Activated CD4-positive, alpha-beta memory T cell treated with anti-CD3 and anti-CD28 coated beads, Interleukin-2, amount 10 ng/mL, durations not matched to agents 7 days and 5 days (primary cell): ENCODE data around the gene PGP. TPM values are rescaled to one million over a fixed set of nuclear protein-coding genes. Genes with fewer than 3 reads are reported as not detected.

ENCODE experiments used
- CTCF ChIA-PET: fragments of 350-600 bp; sonication (Branson Sonifier 250); formaldehyde crosslinking; loops from one replicate; lab custom pipeline; 2021; ENCODE audit warnings: antibody characterized with exemption, inconsistent platforms; lab: Charles Lee
- POLR2A ChIA-PET: fragments of 350-600 bp; sonication (Branson Sonifier 250); formaldehyde crosslinking; loops from one replicate; lab custom pipeline; 2021; ENCODE audit warnings: antibody characterized with exemption; lab: Charles Lee
- DNase-seq: peaks from one replicate; pipeline ENCODE4 v3.0.0-alpha.2; 2020
- H3K27ac Mint-ChIP-seq: one replicate; pipeline ENCODE4 v1.8.0; 2021; ENCODE audit warnings: mild to moderate bottlenecking, mixed read lengths
- H3K27me3 Mint-ChIP-seq: one replicate; pipeline ENCODE4 v1.8.0; 2021; ENCODE audit warnings: mixed read lengths
- H3K36me3 Mint-ChIP-seq: one replicate; pipeline ENCODE4 v1.8.0; 2021; ENCODE audit warnings: low read depth, mixed read lengths
- H3K4me1 Mint-ChIP-seq: one replicate; pipeline ENCODE4 v1.8.0; 2021; ENCODE audit warnings: mixed read lengths
- H3K4me3 Mint-ChIP-seq: one replicate; pipeline ENCODE4 v1.8.0; 2021; ENCODE audit warnings: mild to moderate bottlenecking, mixed read lengths
- H3K9me3 Mint-ChIP-seq: one replicate; pipeline ENCODE4 v1.8.0; 2021; ENCODE audit warnings: mixed read lengths
- total RNA-seq, 2 experiments: library from RNA; stranded (reverse); gene quantifications; one replicate each; pipeline ENCODE4 v1.2.3, GENCODE V29; 2021

PGP gene
- total RNA-seq, 2 experiments from 2014 or later = 17.9 to 19.2 TPM

DNA sequence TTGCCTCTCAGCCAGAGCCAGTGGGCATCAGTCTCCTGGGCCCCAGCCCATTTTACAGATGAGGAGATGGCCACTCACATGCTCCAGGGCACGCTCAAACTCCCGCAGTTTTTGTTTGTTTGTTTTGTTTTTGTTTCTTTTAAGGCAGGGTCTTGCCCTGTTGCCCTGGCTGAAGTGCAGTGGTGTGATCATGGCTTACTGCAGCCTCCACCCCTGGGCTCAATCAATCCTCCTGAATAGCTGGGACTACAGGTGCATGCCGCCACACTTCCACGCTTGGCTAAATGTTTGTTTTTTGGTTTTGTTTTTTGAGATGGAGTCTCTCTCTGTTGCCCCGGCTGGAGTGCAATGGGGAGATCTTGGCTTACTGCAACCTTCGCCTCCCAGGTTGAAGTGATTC, 12.3 kb upstream of the PGP start:
- Mint-ChIP-seq H3K27ac (no peak overlapping the region), H3K4me3 (peak overlapping the region; percentile 10), H3K27me3 (no peaks in the 10 kb centered on the region), H3K4me1 (peaks cover 22% of the 10 kb centered on the region), H3K36me3 (peaks cover 10% of the 10 kb centered on the region), H3K9me3 (no peaks in the 10 kb centered on the region)
- CTCF ChIA-PET = no interaction called here
- POLR2A ChIA-PET = interaction anchor here (1.0 to 1.5 kb wide), 3 partner anchors 25 to 37 kb away, joined by 3 to 6 read pairs (median 3); partner anchors contain the start of gene ECI1
- DNase-seq = no peak

- ChIA-PET CTCF (no interaction called here), POLR2A (interaction anchor here (0.9 to 1.5 kb wide), 5 partner anchors 10 to 306 kb away, joined by 3 to 6 read pairs (median 3); partner anchors contain the start of genes DNASE1L2 and ECI1)
- peaks cover 22% of the 10 kb centered on the region for H3K4me1 Mint-ChIP-seq
- H3K27me3 Mint-ChIP-seq = no peaks in the 10 kb centered on the region
- DNase-seq = no peak
- H3K36me3 Mint-ChIP-seq = peaks cover 8% of the 10 kb centered on the region
- no peak overlapping the region for H3K27ac Mint-ChIP-seq
- no peaks in the 10 kb centered on the region for H3K9me3 Mint-ChIP-seq
- no peak overlapping the region for H3K4me3 Mint-ChIP-seq
These were observed 11.7 kb upstream of the PGP start for GRCh38 chr16:2226245-2226793.

- peak overlapping the region; percentile 65 for H3K27ac Mint-ChIP-seq
- peaks cover 22% of the 10 kb centered on the region for H3K4me1 Mint-ChIP-seq
- no peaks in the 10 kb centered on the region for H3K9me3 Mint-ChIP-seq
- peak; percentile 43 for DNase-seq
- peaks cover 3% of the 10 kb centered on the region for H3K36me3 Mint-ChIP-seq
- ChIA-PET POLR2A (interaction anchor here (0.6 to 2.2 kb wide), 3 partner anchors 10 to 309 kb away, joined by 3 to 13 read pairs (median 4); partner anchors contain the start of genes PGP and TRAF7), CTCF (no interaction called here)
- H3K27me3 Mint-ChIP-seq = no peaks in the 10 kb centered on the region
- H3K4me3 Mint-ChIP-seq = peak overlapping the region; percentile 84
These were observed 9.4 kb upstream of the PGP start for GRCh38 chr16:2223942-2224486.

- H3K27ac Mint-ChIP-seq = peak within 1 kb of the TSS; percentile 74
These were observed 8.7 kb upstream of the PGP start, which contains the start of gene E4F1 for GRCh38 chr16:2223221-2223941. E4F1 (plus strand) TSS chr16:2223591; CDS start chr16:2223614, 23 bp downstream.

DNA sequence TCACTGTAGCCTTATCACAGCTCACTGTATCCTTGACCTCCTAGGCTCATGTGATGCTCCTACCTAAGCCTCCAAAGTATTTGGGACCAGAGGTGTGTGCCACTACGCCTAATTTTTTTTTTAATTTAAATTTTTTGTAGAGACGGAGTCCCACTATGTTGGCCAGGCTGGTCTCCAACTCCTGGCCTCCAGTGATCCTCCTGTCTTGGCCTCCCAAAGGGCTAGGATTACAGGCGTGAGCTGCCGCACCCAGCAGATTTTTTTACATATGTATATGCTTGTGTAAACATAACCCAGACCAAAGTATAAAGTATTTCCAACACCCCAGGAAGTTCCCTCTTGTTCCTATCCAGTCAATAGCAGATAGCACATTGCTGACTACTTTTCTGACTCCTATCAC, 1.7 kb upstream of the PGP start:
- CTCF ChIA-PET = interaction anchor here (0.9 to 1.9 kb wide), 2 partner anchors 17 to 76 kb away, joined by 3 to 5 read pairs; no protein-coding TSS in a partner anchor
- DNase-seq = no peak
- POLR2A ChIA-PET = interaction anchor here (1.3 to 3.7 kb wide), 4 partner anchors 12 to 61 kb away, joined by 3 to 43 read pairs (median 21); partner anchors contain the start of genes ECI1, MLST8 and TRAF7
- Mint-ChIP-seq H3K27me3 (no peaks in the 10 kb centered on the region), H3K36me3 (peaks cover 10% of the 10 kb centered on the region), H3K4me3 (peak overlapping the region; percentile 47), H3K4me1 (peaks cover 25% of the 10 kb centered on the region), H3K27ac (peak overlapping the region; percentile 82), H3K9me3 (no peaks in the 10 kb centered on the region)

More at GRCh38 chr16:2223221-2223941, 8.7 kb upstream of the PGP start, which contains the start of gene E4F1:
- POLR2A ChIA-PET = interaction anchor here (0.6 to 2.2 kb wide), 6 partner anchors 9 to 309 kb away, joined by 3 to 13 read pairs (median 4); partner anchors contain the start of genes ATP6V0C, PGP and TRAF7
- Mint-ChIP-seq H3K4me3 (peak within 1 kb of the TSS; percentile 84), H3K4me1 (peaks cover 22% of the 10 kb centered on the region), H3K36me3 (peaks cover 3% of the 10 kb centered on the region), H3K27me3 (no peaks in the 10 kb centered on the region), H3K9me3 (no peaks in the 10 kb centered on the region)
- DNase-seq = peak; percentile 100
- CTCF ChIA-PET = interaction anchor here (1.2 kb wide), 1 partner anchor 9 kb away, joined by 5 read pairs; the partner anchor contains the start of gene PGP

DNA sequence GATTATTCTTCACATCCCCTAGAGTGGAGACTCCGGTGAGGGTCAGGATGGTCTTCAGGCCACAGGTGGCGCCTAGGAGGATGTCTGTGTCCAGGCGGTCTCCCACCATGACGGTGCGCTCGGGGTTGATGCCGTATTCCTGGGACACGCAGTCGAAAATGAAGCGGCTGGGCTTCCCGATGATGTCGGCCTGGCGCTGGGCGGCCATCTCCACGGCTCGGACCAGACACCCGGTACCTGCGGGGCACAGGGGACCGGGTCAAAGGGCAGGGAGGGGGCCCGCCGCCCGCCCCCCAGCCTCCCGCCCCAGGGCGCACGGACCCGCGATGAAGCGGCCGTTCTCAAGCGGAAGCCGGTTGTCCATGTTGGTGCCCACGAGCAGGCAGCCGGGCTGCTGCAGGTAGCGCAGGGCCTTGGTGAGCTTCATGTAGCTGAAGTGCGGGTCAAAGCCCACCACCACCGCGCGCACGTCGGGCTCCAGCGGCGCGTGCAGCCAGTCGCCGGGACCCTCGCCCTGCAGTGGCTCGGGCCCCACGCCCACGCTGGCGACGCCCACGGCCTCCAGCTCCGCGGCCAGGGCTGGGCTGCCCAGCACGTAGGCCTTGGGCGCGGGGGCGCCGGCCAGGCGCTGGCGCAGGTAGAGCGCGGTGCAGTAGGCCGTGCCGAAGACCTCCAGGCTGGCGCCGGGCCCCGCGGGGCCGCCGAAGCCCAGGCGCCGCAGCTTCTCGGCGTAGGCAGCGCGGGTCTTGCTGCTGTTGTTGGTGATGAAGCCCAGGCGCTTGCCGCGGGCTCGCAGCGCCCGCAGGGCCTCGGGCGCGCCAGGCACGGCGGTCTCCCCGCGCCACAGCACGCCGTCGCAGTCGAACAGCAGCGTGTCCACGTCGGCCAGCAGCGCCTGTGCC, 572 bp downstream of the PGP start:
- peak overlapping the region; percentile 52 for H3K27ac Mint-ChIP-seq
- H3K4me1 Mint-ChIP-seq = peaks cover 25% of the 10 kb centered on the region
- DNase-seq = no peak
- no peaks in the 10 kb centered on the region for H3K9me3 Mint-ChIP-seq
- no peaks in the 10 kb centered on the region for H3K27me3 Mint-ChIP-seq
- H3K4me3 Mint-ChIP-seq = peak overlapping the region; percentile 76
- ChIA-PET CTCF (interaction anchor here (1.0 to 2.0 kb wide), 6 partner anchors 7 to 306 kb away, joined by 3 to 8 read pairs (median 5); partner anchors contain the start of genes AMDHD2, E4F1, ECI1 and TRAF7), POLR2A (interaction anchor here (1.0 to 3.7 kb wide), 15 partner anchors 9 to 536 kb away, joined by 3 to 43 read pairs (median 7); partner anchors contain the start of genes DNASE1L2, E4F1, ECI1 and JPT2)
- H3K36me3 Mint-ChIP-seq = peaks cover 10% of the 10 kb centered on the region

DNA sequence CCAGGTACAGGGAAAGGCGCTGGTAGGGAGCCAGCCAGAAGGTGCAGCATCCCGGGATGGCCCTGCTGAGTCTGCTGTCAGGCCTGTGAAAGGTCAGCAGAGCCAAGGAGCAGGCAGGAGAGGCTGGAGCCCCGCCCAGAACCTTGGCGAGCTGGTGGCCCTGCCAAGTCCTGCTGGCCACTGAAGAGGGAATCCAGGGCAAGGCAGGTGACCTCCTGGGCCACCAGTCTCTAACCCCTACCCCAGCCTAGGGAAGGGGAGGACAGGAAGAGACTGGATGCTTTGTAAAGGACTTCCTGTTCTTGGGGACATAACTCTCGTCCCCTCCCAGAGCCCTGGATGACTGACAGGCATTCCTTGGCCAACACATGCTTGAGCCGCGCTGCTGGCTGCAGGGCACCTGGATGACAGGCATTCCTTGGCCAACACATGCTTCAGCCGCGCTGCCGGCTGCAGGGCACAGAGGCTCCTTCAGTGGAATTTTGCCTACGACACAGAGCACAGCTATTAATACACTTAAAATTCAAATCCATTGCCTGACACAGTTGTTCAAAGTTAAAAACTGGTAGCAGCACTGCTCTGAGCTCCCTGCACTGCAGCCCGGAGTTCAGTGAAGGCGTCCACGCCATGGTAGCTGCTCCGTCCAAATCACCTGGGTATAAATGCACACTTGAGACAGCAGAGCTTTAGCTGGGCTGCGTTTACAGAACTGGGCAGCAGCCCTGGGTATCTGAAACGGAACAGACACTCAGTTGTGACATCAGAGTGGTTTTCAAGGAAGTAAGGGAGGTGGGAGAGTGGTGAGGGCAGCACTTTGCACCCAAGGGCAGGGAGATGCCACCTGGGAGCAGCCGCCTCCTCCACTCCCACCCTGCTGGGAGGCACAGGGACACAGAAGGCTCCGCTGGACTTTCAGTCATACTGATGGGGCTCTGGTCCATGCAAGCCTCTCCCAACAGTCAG, 2.0 kb downstream of the PGP start:
- H3K27ac Mint-ChIP-seq = peak overlapping the region; percentile 38
- H3K36me3 Mint-ChIP-seq = peaks cover 19% of the 10 kb centered on the region
- peaks cover 28% of the 10 kb centered on the region for H3K4me1 Mint-ChIP-seq
- POLR2A ChIA-PET = interaction anchor here (0.8 kb wide), 1 partner anchor 39 kb away, joined by 3 read pairs; the partner anchor contains the start of gene ECI1
- H3K27me3 Mint-ChIP-seq = no peaks in the 10 kb centered on the region
- H3K4me3 Mint-ChIP-seq = peak overlapping the region; percentile 76
- no peak for DNase-seq
- H3K9me3 Mint-ChIP-seq = no peaks in the 10 kb centered on the region
- CTCF ChIA-PET = no interaction called here

DNA sequence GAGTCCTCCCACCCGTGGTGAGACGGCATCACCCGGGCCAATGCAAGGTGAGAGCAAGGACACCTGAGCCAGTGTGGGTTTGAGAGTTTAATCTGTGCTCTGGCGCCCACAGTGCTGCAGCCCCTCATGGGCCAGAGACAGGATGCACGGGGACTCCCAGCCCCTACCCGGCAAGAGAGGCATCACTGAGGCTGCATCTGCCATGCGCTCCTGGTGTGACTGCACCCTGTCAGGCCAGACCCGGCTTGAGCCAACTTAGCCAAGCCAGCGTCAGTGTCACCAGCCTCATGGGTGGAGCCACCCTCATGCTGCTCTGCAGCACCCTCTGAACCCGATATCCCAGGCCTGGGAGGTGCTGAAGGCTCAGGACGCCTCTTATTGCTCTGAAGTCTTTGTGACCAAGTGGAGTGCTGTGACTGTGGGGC, 2.7 kb downstream of the PGP start:
- no peaks in the 10 kb centered on the region for H3K9me3 Mint-ChIP-seq
- H3K27me3 Mint-ChIP-seq = no peaks in the 10 kb centered on the region
- peaks cover 35% of the 10 kb centered on the region for H3K4me1 Mint-ChIP-seq
- H3K4me3 Mint-ChIP-seq = peak overlapping the region; percentile 54
- peak overlapping the region; percentile 11 for H3K27ac Mint-ChIP-seq
- DNase-seq = no peak
- peaks cover 26% of the 10 kb centered on the region for H3K36me3 Mint-ChIP-seq
- ChIA-PET POLR2A (interaction anchor here (0.8 to 0.9 kb wide), 2 partner anchors 38 to 40 kb away, joined by 3 read pairs; partner anchors contain the start of gene ECI1), CTCF (no interaction called here)

GRCh38 chr16:2210386-2211365, 4.0 kb downstream of the PGP start, which contains the start of gene BRICD5:
BRICD5 (minus strand) TSS chr16:2210863; CDS start chr16:2210833, 30 bp downstream.
- Mint-ChIP-seq H3K36me3 (peaks cover 29% of the 10 kb centered on the region), H3K27ac (no peak within 1 kb of the TSS), H3K4me3 (no peak within 1 kb of the TSS), H3K27me3 (no peaks in the 10 kb centered on the region), H3K4me1 (peaks cover 42% of the 10 kb centered on the region), H3K9me3 (no peaks in the 10 kb centered on the region)
- ChIA-PET POLR2A (interaction anchor here (0.6 to 2.8 kb wide), 4 partner anchors 11 to 56 kb away, joined by 3 to 11 read pairs (median 3); partner anchors contain the start of genes ECI1 and TRAF7), CTCF (no interaction called here)
- no peak for DNase-seq

DNA sequence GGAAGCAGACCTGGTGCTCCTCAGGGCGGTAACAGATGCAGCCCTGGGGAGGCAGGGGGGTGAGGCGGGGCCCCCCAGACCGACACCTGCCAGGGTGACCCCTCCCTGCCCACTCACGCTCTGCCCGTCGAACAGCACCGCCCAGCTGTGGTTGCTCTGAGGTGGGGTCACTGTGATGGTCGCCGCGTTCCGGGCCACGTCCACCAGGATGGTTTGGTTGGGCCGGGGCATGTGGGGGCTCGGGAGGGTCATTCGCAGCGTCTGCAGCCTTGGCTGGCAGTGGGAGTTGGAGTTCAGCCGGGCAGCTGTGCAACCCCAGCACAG, 4.7 kb downstream of the PGP start:
- H3K27ac Mint-ChIP-seq = no peak overlapping the region
- ChIA-PET CTCF (no interaction called here), POLR2A (interaction anchor here (0.6 to 2.8 kb wide), 2 partner anchors 10 to 56 kb away, joined by 3 to 11 read pairs; partner anchors contain the start of gene TRAF7)
- H3K4me1 Mint-ChIP-seq = peaks cover 40% of the 10 kb centered on the region
- no peak for DNase-seq
- H3K36me3 Mint-ChIP-seq = peaks cover 29% of the 10 kb centered on the region
- no peak overlapping the region for H3K4me3 Mint-ChIP-seq
- no peaks in the 10 kb centered on the region for H3K27me3 Mint-ChIP-seq
- no peaks in the 10 kb centered on the region for H3K9me3 Mint-ChIP-seq
